HG03575 (cell line): ENCODE data around the gene MKS1.

ENCODE experiments used
- ATAC-seq: cut with Tn5 transposase; IDR thresholded peaks from one replicate; pipeline ENCODE4 v1.9.1; 2021; ENCODE audit not compliant: unreplicated experiment, insufficient number of reproducible peaks, low FRiP score; ENCODE audit errors: extremely low read depth

MKS1 gene

GRCh38 chr17:58183514-58183913, 35.5 kb downstream of the MKS1 start:
- ATAC-seq, result no peak

GRCh38 chr17:58181796-58182195, 37.3 kb downstream of the MKS1 start:
- no peak for ATAC-seq

- ATAC-seq, result no peak
Measured at GRCh38 chr17:58176200-58176599, 42.9 kb downstream of the MKS1 start.

DNA sequence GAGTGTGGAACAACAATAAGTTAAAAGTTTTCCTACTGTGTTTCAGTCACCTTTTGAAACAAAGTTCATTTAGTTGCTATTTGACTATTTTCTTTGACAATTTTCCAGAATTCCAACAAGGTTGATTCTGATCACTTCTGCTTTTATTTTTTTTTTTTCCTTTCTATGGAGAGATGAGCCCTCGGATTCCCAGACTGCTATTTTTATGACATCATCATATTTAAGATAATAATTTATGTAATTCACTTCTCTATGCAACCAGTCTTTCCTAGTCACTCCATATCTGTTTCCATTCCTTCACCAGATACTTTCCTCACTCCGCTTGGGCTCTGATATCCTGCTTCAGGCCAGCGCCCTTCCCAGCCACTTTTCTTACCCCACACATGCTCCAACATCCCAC, 44.2 kb downstream of the MKS1 start:
- ATAC-seq, result no peak

GRCh38 chr17:58172369-58173071, 46.5 kb downstream of the MKS1 start:
- no peak for ATAC-seq

- ATAC-seq, result no peak
Measured at GRCh38 chr17:58170622-58171021, 48.4 kb downstream of the MKS1 start.

DNA sequence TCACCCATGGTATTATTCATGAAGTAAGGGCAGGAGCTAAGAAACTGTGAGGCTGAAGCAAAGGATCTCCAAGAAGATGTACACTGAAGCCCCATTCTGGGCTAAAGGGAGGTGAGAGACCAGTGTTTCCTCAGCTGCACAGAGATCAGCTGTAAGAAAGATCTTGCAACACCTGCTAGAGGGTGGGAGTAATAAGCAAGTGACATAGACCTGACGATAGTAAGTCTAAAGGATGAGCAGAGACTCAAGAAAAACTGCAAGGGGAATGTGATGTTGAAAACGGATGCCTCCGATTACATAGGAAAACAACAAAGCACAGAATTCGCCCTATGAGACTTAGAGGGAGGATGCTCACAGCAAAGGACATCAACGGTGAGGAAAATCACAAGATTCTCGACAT, 52.4 kb downstream of the MKS1 start, which contains the start of gene OR4D2:
OR4D2 (plus strand) TSS at position 301 of the 400 bp plus-strand sequence. CDS start 2,674 bp downstream, outside the sequence.
- no peak for ATAC-seq

- no peak for ATAC-seq
Measured at GRCh38 chr17:58165981-58166380, 53.1 kb downstream of the MKS1 start.

- no peak for ATAC-seq
Measured at GRCh38 chr17:58161566-58161965, 57.5 kb downstream of the MKS1 start.

DNA sequence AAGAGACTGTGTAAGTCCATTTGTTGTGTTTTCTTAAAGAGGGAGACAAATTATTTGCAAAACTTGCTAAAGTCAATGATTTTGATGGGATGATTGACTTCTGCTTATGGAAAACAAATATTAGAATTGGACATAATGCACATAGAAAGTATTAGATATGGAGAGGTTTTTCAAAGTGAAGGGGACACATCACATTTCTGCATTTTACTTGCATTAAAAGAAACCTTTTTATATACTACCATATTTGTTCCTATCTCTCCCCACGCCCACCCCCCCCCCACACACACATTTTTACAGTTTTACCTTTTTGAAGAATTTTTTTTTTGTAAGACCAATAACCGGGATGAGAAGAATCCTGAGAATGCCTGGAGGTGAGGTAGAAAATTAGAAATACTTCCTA, 60.9 kb downstream of the MKS1 start:
- ATAC-seq, result no peak

DNA sequence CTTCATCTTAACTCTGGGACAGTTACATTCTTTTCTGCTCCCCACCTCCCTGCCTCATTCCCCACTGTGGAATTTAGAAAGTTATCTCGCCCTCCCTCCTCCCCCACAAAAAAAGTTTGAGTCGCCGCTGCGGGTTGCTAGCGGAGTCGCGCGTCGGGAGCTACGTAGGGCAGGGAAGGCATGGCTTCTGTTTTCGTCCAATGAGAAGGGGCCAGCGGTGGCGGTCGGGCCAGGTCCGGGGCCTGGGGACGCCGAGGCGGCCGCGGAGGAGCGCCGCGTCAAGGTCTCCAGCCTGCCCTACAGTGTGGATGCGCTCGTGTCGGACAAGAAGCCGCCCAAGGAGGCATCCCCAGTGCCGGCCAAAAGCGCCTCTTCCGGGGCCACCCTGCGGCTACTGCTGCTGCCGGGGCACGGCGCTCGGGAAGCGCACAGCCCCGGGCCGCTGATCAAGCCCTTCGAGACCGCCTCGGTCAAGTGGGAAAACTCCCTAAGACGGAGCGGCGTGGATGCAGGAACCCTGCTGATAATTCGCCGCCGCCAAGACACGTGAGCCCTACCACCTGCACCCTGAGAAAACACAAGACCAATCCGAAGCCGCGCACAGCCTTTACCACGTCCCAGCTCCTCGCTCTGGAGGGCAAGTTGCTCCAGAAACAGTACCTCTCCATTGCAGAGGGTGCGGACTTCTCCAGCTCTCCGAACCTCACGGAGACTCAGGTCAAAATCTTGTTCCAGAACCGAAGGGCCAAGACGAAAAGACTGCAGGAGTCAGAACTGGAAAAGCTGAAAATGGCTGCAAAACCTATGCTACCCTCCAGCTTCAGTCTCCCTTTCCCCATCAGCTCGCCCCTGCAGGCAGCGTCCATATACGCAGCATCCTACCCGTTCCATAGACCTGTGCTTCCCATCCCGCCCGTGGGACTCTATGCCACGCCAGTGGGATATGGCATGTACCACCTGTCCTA, 61.9 kb downstream of the MKS1 start:
- no peak for ATAC-seq
